Measurements from ENCODE around the gene CACNG1.

- TF ChIP-seq TAF1 (IDR thresholded peaks at IDR 0.05; ENCODE audit: borderline replicate concordance, low read depth, low read length) (no peak), POLR2A (IDR thresholded peaks at IDR 0.05; ENCODE audit: low read depth, low read length) (no peak)
Observed at GRCh38 chr17:67067571-67068482, 23.5 kb downstream of the CACNG1 start.
